Hematopoietic multipotent progenitor cell treated with erythropoietin and hydrocortisone succinate and interleukin-3 and kit ligand, for 4 days (in vitro differentiated cells): ENCODE results near the gene VCL.
A peak's percentile ranks its signal among the peaks of the same experiment; 100 is the strongest.
"Not testable (repeated sequence)": the region's sequence is repeated elsewhere in the genome, so short reads cannot be mapped to it uniquely, and the experiment has no call there.

Experiments used
- DNase-seq: peaks from one replicate; pipeline ENCODE4 v3.0.0-alpha.2; 2015

Gene VCL

GRCh38 chr10:73973427-73973826 is 24.5 kb upstream of the VCL start:
- no peak for DNase-seq

GRCh38 chr10:73974309-73974946 is 23.5 kb upstream of the VCL start:
- peak; percentile 47 for DNase-seq

DNA sequence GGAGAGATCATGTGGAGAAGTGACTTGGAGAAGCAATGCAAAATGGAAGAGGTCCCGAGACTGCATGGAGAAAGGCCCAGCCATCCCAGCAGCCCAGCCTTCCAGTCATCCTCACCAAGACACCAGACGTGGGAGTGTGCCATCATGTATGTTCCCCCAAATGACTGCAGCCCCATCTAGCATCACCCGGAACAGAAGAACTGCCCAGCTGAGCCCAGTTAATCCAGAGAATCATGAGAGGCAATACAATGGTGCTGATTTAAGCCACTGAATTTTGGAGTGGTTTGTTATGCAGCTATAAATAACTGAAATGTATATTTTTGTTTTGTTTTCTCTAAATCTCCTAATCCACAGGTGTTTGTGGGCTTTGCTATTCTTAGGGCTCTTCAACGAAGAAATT is 22.5 kb upstream of the VCL start:
- DNase-seq, result no peak

- no peak for DNase-seq
Measured at GRCh38 chr10:73979141-73979808, 18.6 kb upstream of the VCL start.

GRCh38 chr10:73979809-73980433 is 18.0 kb upstream of the VCL start:
- DNase-seq, result peak; percentile 74

- DNase-seq, result no peak
Measured at GRCh38 chr10:73981812-73982211, 16.1 kb upstream of the VCL start.

DNA sequence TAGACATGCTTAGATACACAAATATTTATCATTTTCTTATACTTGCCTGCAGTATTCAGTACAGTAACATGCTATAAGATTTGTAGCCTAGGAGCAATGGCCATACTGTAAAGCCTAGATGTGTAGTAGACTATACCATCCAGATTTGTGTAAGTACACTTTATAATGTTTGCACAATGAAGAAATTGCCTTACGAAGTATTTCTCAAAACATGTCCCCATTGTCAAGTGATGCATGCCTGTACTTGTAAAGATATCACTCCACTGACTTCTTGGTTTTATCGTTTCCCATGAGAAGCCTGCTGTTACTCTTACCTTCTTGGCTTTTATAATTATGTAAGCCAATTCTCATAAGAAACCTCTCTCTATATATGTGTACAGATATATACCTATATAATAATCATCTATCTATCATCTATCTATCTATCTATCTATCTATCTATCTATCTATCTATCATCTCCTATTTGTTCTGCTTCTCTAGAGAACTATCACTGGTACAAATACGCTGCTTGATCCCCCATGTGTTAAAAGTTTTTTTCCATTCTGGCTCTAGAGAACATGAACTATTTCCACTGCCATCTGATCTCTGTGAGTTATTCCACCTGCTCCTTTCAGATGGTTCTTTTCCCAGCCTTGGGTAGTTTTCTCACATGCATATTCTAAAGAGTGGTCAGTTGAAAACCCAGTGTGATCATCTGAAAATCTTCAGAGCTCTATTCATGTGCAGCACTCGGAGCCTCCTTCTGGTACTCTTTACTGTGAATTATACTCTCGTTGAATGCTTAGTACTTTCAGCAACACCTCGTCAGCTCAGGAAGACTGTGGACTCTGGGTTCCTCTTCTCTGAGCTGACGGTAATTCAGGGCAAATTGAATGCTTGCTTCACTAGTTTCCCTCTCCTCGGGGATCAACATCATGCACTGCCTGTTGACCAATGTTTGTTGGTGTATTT is 14.5 kb upstream of the VCL start:
- DNase-seq, result peak; percentile 44

DNA sequence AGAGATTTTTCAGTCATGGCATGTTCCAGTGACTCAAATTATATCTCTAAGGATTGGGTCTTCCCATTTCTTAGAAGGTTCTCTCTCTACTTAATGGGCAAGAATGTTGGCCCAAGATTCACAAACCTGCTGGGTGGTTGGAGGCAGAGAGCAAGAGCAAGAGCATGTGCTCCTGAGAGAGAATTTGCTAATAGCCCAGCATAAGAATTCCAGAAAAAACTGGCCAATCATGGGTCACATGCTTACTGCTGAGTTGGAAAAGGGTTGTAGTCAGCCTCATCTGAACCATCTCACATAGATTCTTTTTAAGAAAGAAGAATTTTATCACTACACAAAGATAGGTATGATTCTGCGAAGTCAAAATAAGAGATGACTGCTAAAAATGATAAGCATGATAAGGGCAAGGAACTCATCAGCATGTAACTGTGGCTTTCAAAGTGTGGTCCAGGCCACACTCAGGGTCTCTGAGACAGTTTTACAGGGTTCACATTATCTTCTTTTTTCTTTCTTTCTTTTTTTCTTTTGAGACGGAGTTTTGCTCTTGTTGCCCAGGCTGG is 8.2 kb upstream of the VCL start:
- peak; percentile 52 for DNase-seq

DNA sequence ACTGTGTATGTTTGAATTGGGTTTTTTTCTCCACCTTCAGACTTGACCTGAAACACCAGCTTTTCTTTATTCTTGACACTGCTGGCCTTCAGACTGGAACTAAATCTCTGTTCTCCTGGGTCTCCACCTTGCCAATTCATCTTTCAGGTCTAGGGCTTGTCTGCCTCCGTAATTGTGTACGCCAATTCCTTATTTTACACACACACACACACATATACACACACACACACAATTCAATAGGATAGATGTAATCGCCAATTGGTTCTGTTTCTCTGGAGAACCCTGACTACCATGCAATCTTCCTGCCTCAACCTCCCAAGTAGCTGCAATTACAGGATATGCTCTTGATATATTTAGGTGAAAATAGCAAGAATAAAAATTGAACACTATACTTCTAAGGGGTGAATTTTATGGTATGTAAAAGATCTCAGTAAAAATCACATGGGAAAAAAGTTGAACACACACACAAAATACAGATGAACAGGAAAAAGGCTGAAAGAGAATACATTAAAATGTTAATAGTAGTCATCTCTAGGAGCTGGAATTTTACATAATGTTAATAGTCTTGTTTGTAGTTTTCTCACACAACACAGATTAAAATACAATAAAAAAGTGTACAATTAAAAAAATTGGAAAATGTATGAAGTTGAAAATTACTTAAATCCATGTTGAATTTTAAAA is 6.6 kb upstream of the VCL start:
- no peak for DNase-seq

- DNase-seq, result peak; percentile 96
Measured at GRCh38 chr10:73991884-73992245, 6.1 kb upstream of the VCL start.

- peak; percentile 89 for DNase-seq
Measured at GRCh38 chr10:73992899-73993788, 4.8 kb upstream of the VCL start.

DNA sequence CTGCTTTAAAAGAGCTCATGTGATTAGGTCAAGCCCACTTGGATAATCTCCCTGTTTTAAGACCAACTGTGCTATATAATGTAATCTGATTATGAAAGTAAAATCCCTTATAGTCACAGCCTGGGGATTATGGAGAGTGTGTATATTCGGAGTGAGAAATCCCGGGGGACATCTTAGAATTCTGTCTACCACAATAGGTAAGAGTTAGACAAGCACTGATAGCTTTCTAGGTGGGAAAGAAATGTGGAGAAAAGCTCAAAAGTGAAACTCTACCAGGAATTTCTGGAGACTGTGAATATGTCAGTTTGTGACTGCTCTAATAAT is 2.9 kb upstream of the VCL start:
- no peak for DNase-seq

DNA sequence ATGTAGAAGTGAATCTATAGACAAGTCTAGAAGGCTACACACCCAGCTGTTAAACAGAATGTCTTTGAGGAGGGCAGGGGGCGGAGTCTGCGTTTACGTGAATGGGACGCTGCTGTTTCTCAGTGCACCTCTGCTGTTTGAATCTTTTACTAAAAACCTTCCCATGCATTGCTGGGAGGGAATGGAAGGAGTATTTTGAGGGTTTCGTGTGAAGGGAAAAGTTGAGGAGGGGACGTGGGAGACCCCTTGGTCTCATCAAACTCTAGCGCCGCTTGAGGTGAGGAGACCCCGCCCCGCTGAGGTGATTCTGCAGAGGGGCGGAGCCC is 492 bp upstream of the VCL start:
- DNase-seq, result peak; percentile 91

- no peak for DNase-seq
Measured at GRCh38 chr10:73998623-73998928, 660 bp downstream of the VCL start.

DNA sequence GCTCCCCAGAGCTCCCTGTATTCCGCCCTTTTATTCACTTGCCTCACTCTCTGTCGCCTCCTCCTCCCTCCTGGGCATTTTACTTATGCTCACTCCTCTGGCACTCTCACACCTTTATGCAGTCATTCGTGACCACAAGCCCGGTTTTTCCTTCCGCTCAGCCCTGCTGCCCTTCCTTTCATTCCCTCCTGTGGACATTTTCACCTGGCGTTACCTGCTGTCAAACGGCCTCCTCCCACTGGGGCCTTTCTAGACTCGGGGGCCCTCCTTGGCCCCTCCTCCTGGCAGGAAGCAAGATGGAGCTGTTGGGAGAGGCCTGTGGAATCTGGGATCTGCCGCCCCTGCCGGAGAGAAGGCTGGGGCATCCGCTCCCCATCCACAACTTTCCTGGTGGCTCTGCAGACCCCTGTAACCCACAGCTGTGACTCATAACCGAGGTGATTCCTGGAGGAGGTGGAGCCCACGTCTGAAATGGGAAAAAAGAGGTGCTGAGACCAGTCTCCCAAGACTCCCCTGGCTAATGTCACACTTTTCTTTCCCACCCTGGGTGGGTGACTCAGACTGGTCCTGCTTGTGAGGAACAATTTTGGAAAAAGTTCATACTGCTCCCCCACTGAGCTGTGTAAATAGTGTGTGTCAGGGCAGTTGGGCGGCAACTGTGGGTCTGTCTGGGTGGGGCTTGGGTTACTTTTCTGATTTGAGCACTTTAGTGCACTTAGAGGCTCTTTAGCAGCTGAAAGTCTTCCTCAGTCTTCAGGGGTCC is 1.2 kb downstream of the VCL start:
- no peak for DNase-seq

DNA sequence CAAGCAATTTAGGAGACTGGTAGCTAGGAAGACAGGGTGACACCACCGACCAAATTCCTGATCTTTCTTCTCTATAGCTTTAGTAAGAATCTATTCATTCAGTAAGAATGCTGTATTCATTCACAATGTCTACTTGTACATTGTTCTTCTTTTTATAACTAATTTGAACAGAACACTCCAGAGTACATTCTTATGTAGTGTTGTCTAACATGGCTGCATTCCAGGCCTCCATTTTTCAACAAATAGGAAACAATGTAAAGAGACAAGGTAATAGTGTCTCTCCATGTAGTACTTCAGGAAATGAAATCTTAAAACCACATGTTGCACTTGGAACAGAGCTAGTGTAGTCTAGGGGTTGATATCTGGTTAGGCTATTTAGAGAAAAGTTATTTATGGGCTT is 1.8 kb downstream of the VCL start:
- no peak for DNase-seq

- DNase-seq, result not testable (repeated sequence)
Measured at GRCh38 chr10:74000244-74000643, 2.3 kb downstream of the VCL start.

GRCh38 chr10:74000892-74001669 is 3.2 kb downstream of the VCL start:
- no peak for DNase-seq

DNA sequence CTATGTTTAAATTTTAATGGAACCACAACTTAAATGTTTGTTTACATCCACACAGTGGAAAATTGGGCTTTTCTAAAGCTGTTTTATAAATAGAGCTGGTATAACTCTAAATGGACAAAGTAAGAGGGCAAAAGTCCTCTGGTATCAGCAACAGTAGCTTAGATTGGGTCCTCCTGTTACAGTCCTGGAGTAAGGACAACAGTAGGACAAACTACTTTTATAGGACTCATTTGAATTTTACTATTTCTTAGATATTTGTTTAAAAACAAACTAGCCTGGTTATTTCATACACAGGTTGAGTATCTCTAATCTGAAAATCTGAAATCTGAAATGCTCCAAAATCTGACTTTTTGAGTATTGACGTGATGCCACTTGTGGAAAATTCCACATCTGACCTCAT is 8.4 kb downstream of the VCL start:
- no peak for DNase-seq

- peak; percentile 81 for DNase-seq
Measured at GRCh38 chr10:74008212-74008731, 10.4 kb downstream of the VCL start.
